GM12873 (cell line): Measurements from ENCODE around the gene ARHGEF33.

ENCODE experiments used
- CTCF ChIP-seq: IDR thresholded peaks from 2 replicates; pipeline ENCODE4 v1.5.1; 2012; ENCODE audit warnings: low read depth, mild to moderate bottlenecking, moderate library complexity, low read length, control low read depth; ENCODE audit not compliant: insufficient read depth; ENCODE audit errors: missing control alignments

The ARHGEF33 gene

GRCh38 chr2:38973266-38973665 is 83.6 kb downstream of the ARHGEF33 start:
- TF ChIP-seq CTCF, result no peak

- no peak for TF ChIP-seq CTCF
Observed at GRCh38 chr2:38975042-38975441, 85.4 kb downstream of the ARHGEF33 start.

DNA sequence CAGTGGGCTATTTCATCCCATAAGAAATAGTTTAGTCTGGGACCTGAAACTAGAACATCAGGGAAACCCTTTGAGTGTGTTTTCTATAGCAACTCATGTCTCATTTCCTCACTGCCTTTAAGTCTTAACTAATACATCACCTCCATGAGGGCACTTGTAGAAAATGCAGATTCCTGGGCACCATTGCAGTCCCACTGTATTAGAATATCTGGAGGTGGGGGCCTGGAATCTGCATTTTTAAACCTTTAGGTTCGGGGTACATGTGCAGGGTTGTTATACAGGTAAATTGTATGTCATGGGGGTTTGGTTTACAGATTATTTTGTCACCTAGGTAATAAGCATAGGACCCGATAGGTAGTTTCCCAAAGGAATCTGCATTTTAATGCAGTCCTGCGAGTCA is 87.4 kb downstream of the ARHGEF33 start:
- no peak for TF ChIP-seq CTCF

- no peak for TF ChIP-seq CTCF
Observed at GRCh38 chr2:38978296-38978903, 88.7 kb downstream of the ARHGEF33 start.

DNA sequence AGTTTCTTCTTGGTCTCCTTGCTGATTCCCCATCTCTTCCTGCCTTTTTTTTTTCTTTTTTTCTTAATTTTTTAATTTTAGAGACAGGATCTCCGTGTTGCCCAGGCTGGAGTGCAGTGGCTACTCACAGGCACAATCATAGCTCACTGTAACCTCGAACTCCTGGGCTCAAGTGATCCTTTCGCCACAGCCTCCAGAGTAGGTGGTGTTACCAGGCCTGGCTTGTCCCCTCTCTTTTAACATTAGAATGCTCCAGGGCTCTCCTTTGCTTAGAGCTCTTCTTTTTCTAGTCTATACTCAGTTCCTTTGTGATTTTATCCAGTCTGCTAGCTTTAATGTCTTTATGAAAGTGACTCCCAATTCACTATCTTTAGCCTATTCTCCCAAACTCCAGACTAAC is 89.2 kb downstream of the ARHGEF33 start:
- no peak for TF ChIP-seq CTCF

- TF ChIP-seq CTCF, result no peak
Observed at GRCh38 chr2:38981003-38981669, 91.5 kb downstream of the ARHGEF33 start.

DNA sequence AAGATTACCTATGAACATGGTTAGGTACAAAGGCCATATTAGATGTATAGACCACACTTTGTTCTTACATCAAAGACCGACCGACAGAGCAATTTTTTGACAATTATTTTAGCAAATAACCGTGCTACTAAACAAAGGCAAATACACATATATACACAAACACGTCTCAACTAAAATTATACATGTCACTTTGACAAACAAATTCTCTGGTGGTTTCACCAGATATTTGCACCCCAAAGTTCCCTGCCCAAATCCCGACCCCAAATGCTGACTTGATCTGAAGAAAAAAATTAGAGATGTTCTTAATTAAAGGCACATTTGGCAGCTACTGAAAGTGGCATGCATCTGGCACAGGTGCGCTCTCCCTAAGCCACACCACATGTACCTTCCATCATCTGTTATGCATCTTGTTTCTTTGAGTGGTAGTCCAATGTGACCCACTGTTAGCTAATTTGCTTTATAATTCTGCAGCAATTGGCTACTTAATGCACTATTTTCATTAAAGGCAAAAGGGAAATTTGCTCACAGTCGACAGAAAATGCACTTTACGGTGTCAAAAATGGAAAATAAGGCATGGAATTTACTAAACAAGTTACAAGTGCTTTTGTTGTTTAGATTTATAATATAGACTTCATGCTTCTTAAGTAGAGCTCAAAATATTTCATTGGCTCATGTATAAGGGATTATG is 92.1 kb downstream of the ARHGEF33 start:
- no peak for TF ChIP-seq CTCF
